ENCODE data around the gene TSPAN18. TPM values are rescaled to one million over a fixed set of nuclear protein-coding genes. Genes with fewer than 3 reads are reported as not detected.

Gene TSPAN18
- total RNA-seq, 2 donors from 2014 or later: 2.0 to 7.7 TPM

GRCh38 chr11:44964526-44965209 is 237.9 kb downstream of the TSPAN18 start:
- H3K27me3 ChIP-seq (replicated peaks; ENCODE audit: insufficient read depth): no peaks in the 10 kb centered on the region
- DNase-seq (ENCODE audit: low spot score) (no peak), ATAC-seq (ENCODE audit: insufficient number of reproducible peaks, low FRiP score, low read depth) (no peak)
- H3K36me3 ChIP-seq: no peaks in the 10 kb centered on the region
- no peak for TF ChIP-seq CTCF (IDR thresholded peaks at IDR 0.05)
- no peaks in the 10 kb centered on the region for H3K9me3 ChIP-seq
- H3K4me1 ChIP-seq (ENCODE audit: control insufficient read depth in 1 of 2, low read depth in 2 of 2): no peaks in the 10 kb centered on the region
- no peak overlapping the region for H3K4me3 ChIP-seq
- H3K27ac ChIP-seq: no peak overlapping the region

GRCh38 chr11:44966694-44967093 is 239.9 kb downstream of the TSPAN18 start:
- H3K27ac ChIP-seq: no peak overlapping the region
- H3K36me3 ChIP-seq: no peaks in the 10 kb centered on the region
- TF ChIP-seq CTCF (IDR thresholded peaks at IDR 0.05): no peak
- no peak for DNase-seq (ENCODE audit: low spot score)
- no peaks in the 10 kb centered on the region for H3K4me1 ChIP-seq (ENCODE audit: control insufficient read depth in 1 of 2, low read depth in 2 of 2)
- ATAC-seq (ENCODE audit: insufficient number of reproducible peaks, low FRiP score, low read depth): no peak
- H3K27me3 ChIP-seq (replicated peaks; ENCODE audit: insufficient read depth): no peaks in the 10 kb centered on the region
- H3K9me3 ChIP-seq: no peaks in the 10 kb centered on the region
- H3K4me3 ChIP-seq: no peak overlapping the region

- no peak for TF ChIP-seq CTCF (IDR thresholded peaks at IDR 0.05)
- peaks cover 0 to 6% of the 10 kb centered on the region in 2 donors for H3K4me1 ChIP-seq (ENCODE audit: control insufficient read depth in 1 of 2, low read depth in 2 of 2)
- no peaks in the 10 kb centered on the region for H3K9me3 ChIP-seq
- no peak overlapping the region for H3K27ac ChIP-seq
- H3K36me3 ChIP-seq: no peaks in the 10 kb centered on the region
- no peak overlapping the region for H3K4me3 ChIP-seq
- no peak for ATAC-seq (ENCODE audit: insufficient number of reproducible peaks, low FRiP score, low read depth)
- H3K27me3 ChIP-seq (replicated peaks; ENCODE audit: insufficient read depth): no peaks in the 10 kb centered on the region
- no peak for DNase-seq (ENCODE audit: low spot score)
These were observed 241.3 kb downstream of the TSPAN18 start for GRCh38 chr11:44967930-44968496.

- no peak for ATAC-seq (ENCODE audit: insufficient number of reproducible peaks, low FRiP score, low read depth)
- no peak overlapping the region for H3K4me3 ChIP-seq
- no peak for DNase-seq (ENCODE audit: low spot score)
- peaks cover 0 to 11% of the 10 kb centered on the region in 2 donors for H3K4me1 ChIP-seq (ENCODE audit: control insufficient read depth in 1 of 2, low read depth in 2 of 2)
- no peak overlapping the region for H3K27ac ChIP-seq
- H3K9me3 ChIP-seq: no peaks in the 10 kb centered on the region
- no peaks in the 10 kb centered on the region for H3K27me3 ChIP-seq (replicated peaks; ENCODE audit: insufficient read depth)
- TF ChIP-seq CTCF (IDR thresholded peaks at IDR 0.05): no peak
- no peaks in the 10 kb centered on the region for H3K36me3 ChIP-seq
These were observed 241.7 kb downstream of the TSPAN18 start for GRCh38 chr11:44968510-44968909.

GRCh38 chr11:44969651-44970252 is 243.0 kb downstream of the TSPAN18 start:
- H3K9me3 ChIP-seq: no peaks in the 10 kb centered on the region
- no peak overlapping the region for H3K27ac ChIP-seq
- no peak for TF ChIP-seq CTCF (IDR thresholded peaks at IDR 0.05)
- H3K4me1 ChIP-seq (ENCODE audit: control insufficient read depth in 1 of 2, low read depth in 2 of 2): peaks cover 0 to 19% of the 10 kb centered on the region in 2 donors
- no peaks in the 10 kb centered on the region for H3K36me3 ChIP-seq
- no peaks in the 10 kb centered on the region for H3K27me3 ChIP-seq (replicated peaks; ENCODE audit: insufficient read depth)
- DNase-seq (ENCODE audit: low spot score) (no peak), ATAC-seq (ENCODE audit: insufficient number of reproducible peaks, low FRiP score, low read depth) (no peak)
- no peak overlapping the region for H3K4me3 ChIP-seq
